Calu3 (cell line): ENCODE results near the gene NLRP6. TPM values are rescaled to one million over a fixed set of nuclear protein-coding genes. Genes with fewer than 3 reads are reported as not detected.
A peak's percentile ranks its signal among the peaks of the same experiment; 100 is the strongest.
"Not testable (repeated sequence)": the region's sequence is repeated elsewhere in the genome, so short reads cannot be mapped to it uniquely, and the experiment has no call there.

ENCODE experiments used
- BruUV-seq: library from RNA; stranded (reverse); fragments of 400-500 nt; replicated peaks from 2 replicates; lab custom pipeline; 2021; lab: Mats Ljungman, UMichigan
- CTCF ChIA-PET: fragments of 300-600 bp; sonication (Branson Sonifier 250); formaldehyde crosslinking; loops from one replicate; lab custom pipeline; 2022; ENCODE audit warnings: antibody characterized with exemption; lab: Charles Lee
- DNase-seq: peaks from one replicate; pipeline ENCODE4 v3.0.0; 2022
- H3K27ac Mint-ChIP-seq: one replicate; pipeline ENCODE4 v1.8.0; 2022; ENCODE audit warnings: mixed read lengths; ENCODE audit not compliant: unreplicated experiment
- H3K27me3 Mint-ChIP-seq: one replicate; pipeline ENCODE4 v1.8.0; 2022; ENCODE audit warnings: mixed read lengths; ENCODE audit not compliant: unreplicated experiment
- H3K36me3 Mint-ChIP-seq: one replicate; pipeline ENCODE4 v1.8.0; 2022; ENCODE audit warnings: mild to moderate bottlenecking, moderate library complexity, mixed read lengths; ENCODE audit not compliant: insufficient read depth, unreplicated experiment
- H3K4me1 Mint-ChIP-seq: one replicate; pipeline ENCODE4 v1.8.0; 2022; ENCODE audit warnings: mild to moderate bottlenecking, low read depth, mixed read lengths; ENCODE audit not compliant: unreplicated experiment
- H3K4me3 Mint-ChIP-seq: one replicate; pipeline ENCODE4 v1.8.0; 2022; ENCODE audit warnings: mild to moderate bottlenecking, low read depth, moderate library complexity, mixed read lengths; ENCODE audit not compliant: unreplicated experiment
- H3K9me3 Mint-ChIP-seq: one replicate; pipeline ENCODE4 v1.8.0; 2022; ENCODE audit warnings: low read depth, mixed read lengths; ENCODE audit not compliant: unreplicated experiment
- CTCF ChIP-seq: fragments of 200-600 bp; IDR thresholded peaks from one replicate; pipeline ENCODE4 v1.8.0; 2022; ENCODE audit warnings: antibody characterized with exemption; ENCODE audit not compliant: unreplicated experiment
- intact Hi-C: fragments of 100-400 bp; cut with micrococcal nuclease; formaldehyde crosslinking; loops from one replicate; pipeline ENCODE4 v1.10.0; 2022; ENCODE audit not compliant: unreplicated experiment
- total RNA-seq: library from RNA; stranded (reverse); gene quantifications from 2 replicates; pipeline ENCODE4 v1.2.3, GENCODE V29; 2022

Gene NLRP6
- total RNA-seq, 1 experiment from 2014 or later, result not detected

GRCh38 chr11:319121-319887, 41.1 kb downstream of the NLRP6 start:
- intact Hi-C loops, DNase-seq: not testable (repeated sequence)

GRCh38 chr11:319888-320273, 41.7 kb downstream of the NLRP6 start:
- H3K27ac Mint-ChIP-seq, result peak overlapping the region; percentile 45
- not testable (repeated sequence) for H3K9me3 Mint-ChIP-seq

More at GRCh38 chr11:319121-319887, 41.1 kb downstream of the NLRP6 start:
- H3K9me3 Mint-ChIP-seq, BruUV-seq: not testable (repeated sequence)
- CTCF ChIA-PET, result interaction anchor here (0.6 kb wide), 1 partner anchor 10 kb away, joined by 3 read pairs; no protein-coding TSS in a partner anchor
- peaks cover 13% of the 10 kb centered on the region for H3K36me3 Mint-ChIP-seq
- H3K4me3 Mint-ChIP-seq, result peak overlapping the region; percentile 80
- H3K27me3 Mint-ChIP-seq, result peaks cover 26% of the 10 kb centered on the region
- peaks cover 19% of the 10 kb centered on the region for H3K4me1 Mint-ChIP-seq
- H3K27ac Mint-ChIP-seq, result peak overlapping the region; percentile 31

GRCh38 chr11:324156-324555, 45.9 kb downstream of the NLRP6 start:
- no peaks in the 10 kb centered on the region for H3K9me3 Mint-ChIP-seq
- peaks cover 17% of the 10 kb centered on the region for H3K27me3 Mint-ChIP-seq
- CTCF ChIA-PET, result no interaction called here
- intact Hi-C loops, result no loop called here
- no peak overlapping the region for H3K4me3 Mint-ChIP-seq
- peaks cover 16% of the 10 kb centered on the region for H3K36me3 Mint-ChIP-seq
- BruUV-seq, result no TSS peak
- H3K4me1 Mint-ChIP-seq, result peaks cover 16% of the 10 kb centered on the region
- TF ChIP-seq CTCF, result no peak
- H3K27ac Mint-ChIP-seq, result no peak overlapping the region
- DNase-seq, result no peak

More at GRCh38 chr11:319888-320273, 41.7 kb downstream of the NLRP6 start:
- peaks cover 16% of the 10 kb centered on the region for H3K4me1 Mint-ChIP-seq
- DNase-seq, BruUV-seq, CTCF ChIA-PET: not testable (repeated sequence)
- H3K27me3 Mint-ChIP-seq, result peaks cover 20% of the 10 kb centered on the region
- intact Hi-C loops, result loop anchor here (1.0 kb wide), 1 partner anchor 13 kb away; the partner anchor contains the start of gene IFITM2
- H3K4me3 Mint-ChIP-seq, result peak overlapping the region; percentile 80
- peaks cover 13% of the 10 kb centered on the region for H3K36me3 Mint-ChIP-seq

- H3K4me3 Mint-ChIP-seq, H3K27ac Mint-ChIP-seq, DNase-seq, H3K9me3 Mint-ChIP-seq, intact Hi-C loops, H3K4me1 Mint-ChIP-seq, BruUV-seq, CTCF ChIA-PET: not testable (repeated sequence)
- peaks cover 17% of the 10 kb centered on the region for H3K27me3 Mint-ChIP-seq
- peaks cover 11% of the 10 kb centered on the region for H3K36me3 Mint-ChIP-seq
Measured at GRCh38 chr11:324593-325517, 46.6 kb downstream of the NLRP6 start.

GRCh38 chr11:325796-326591, 47.8 kb downstream of the NLRP6 start:
- intact Hi-C loops, result no loop called here
- CTCF ChIA-PET, result interaction anchor here (0.7 kb wide), 1 partner anchor 46 kb away, joined by 3 read pairs; no protein-coding TSS in a partner anchor
- Mint-ChIP-seq H3K9me3 (no peaks in the 10 kb centered on the region), H3K27me3 (peaks cover 21% of the 10 kb centered on the region), H3K4me3 (no peak overlapping the region), H3K27ac (no peak overlapping the region), H3K4me1 (no peaks in the 10 kb centered on the region), H3K36me3 (peaks cover 4% of the 10 kb centered on the region)
- no peak for TF ChIP-seq CTCF
- DNase-seq, result no peak
- BruUV-seq, result no TSS peak
